GM21723 (cell line): Measurements from ENCODE around the gene PTPRF.

Experiments
- ATAC-seq: cut with Tn5 transposase; IDR thresholded peaks from one replicate; pipeline ENCODE4 v1.9.1; 2021; ENCODE audit warnings: mild to moderate bottlenecking, moderate library complexity; ENCODE audit not compliant: unreplicated experiment

PTPRF gene

DNA sequence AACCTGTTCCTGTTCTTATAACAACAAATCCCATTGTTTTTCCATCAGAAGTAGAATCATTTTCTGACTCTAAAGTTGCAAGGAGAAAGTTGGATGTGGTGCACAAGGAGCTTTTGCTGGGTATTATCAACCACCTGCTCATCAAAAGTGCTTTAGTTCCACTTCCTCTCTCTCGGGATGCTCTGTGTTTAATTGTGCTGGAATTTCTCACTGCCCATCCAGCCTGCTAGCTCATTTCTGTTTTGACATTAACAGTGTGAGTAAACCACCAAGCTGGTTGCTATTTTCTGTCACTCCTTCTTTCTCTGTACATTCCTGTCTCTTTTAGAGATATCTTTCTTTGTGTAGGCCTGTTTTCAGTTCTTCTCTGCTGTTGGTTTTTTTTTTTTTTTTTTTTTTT lies 125.3 kb downstream of the PTPRF start:
- ATAC-seq, result no peak

DNA sequence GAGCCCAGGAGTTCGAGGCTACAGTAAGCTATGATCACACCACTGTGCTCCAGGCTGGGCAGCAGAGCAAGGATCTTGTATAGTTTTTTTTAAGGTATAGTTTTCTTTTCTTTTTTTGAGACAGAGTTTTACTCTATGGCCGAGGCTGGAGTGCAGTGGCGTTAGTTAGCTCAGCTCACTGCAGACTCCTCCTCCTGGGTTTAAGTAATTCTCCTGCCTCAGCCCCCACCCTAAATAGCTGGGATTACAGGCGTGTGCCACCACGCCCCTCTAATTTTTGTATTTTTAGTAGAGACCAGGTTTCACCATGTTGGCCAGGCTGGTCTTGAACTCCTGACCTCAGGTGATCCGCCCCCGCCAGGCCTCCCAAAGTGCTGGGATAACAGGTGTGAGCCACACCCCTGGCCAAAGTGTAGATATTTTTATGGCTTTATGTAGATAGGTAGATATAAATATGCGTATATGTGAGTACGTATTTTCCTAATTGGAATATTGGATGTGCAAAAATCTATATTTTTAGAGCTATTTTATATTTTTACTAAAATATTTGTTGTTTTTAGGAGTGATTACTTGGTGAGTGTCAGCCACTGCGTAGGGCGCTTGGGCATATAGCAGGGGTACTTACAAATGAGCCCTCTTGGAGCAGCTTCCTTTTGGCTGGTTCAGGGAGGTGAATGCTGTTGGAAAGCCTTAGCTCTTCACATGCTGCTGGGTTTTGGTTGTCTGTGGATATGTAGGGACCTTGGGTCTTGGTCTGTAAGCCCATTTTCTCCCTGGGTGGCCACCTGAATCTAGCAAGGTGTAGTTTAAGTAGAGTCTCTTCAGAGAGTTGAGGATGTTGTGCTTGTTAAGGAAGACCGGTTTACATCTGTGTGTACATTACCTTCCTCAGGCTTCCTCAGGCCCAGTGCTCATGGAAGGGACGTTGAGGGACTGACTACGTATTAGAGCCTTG lies 128.8 kb downstream of the PTPRF start:
- ATAC-seq, result no peak

DNA sequence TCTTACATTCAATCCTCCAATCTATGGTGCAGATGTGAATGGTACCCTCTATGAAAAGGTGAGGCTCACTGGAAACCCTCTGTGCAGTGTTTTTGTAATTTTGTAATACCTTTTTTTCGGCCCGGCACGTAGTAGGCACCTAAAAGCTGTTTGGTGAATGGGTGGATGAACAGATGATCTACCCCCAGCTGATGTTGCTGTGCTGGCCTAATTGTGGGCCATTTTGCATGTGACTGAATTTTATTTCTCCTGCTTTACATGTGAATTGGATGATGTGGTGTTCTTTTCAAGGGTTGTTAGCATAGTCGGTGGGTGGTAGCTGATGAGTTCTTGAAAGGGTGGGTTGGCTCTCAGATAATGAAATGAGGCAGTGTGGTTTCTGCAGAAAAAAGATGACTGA lies 129.7 kb downstream of the PTPRF start:
- ATAC-seq, result no peak

DNA sequence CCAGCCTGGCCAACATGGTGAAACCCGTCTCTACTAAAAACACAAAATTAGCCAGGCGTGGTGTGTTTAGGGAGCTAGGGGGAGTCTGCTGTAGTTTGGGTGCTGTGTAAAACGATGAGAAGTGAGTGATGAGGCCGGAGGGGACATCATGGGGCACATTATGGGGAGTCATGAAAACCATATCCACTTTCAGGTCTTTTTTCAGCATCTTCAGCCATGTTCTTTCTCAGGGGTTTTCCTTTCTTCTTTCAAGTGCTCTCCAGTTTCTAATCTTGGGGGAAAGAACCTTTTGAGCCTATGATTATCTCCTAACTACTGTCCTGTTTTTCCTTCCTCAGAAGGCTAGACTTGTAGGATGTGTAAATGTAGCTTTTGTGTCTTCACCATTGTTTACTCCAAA lies 133.7 kb downstream of the PTPRF start:
- no peak for ATAC-seq

DNA sequence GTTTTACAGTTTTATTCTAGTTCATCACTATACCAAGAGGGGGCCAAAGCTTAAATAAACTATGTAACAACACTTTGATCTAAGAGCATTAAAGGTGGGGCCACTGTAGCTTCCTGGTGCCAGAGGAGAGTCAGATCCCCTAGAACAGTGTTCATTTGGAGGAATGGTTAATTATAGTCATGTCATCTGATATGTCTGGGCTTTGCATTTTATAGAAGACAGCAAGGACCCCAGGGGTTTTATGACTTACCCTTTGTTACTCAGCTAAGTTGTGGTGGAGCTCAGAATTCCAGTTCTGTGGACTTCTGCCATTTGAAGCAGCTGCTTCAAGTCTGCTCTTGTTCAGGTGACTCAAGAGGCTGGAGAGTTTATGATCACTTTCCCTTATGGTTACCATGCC lies 135.9 kb downstream of the PTPRF start:
- no peak for ATAC-seq

DNA sequence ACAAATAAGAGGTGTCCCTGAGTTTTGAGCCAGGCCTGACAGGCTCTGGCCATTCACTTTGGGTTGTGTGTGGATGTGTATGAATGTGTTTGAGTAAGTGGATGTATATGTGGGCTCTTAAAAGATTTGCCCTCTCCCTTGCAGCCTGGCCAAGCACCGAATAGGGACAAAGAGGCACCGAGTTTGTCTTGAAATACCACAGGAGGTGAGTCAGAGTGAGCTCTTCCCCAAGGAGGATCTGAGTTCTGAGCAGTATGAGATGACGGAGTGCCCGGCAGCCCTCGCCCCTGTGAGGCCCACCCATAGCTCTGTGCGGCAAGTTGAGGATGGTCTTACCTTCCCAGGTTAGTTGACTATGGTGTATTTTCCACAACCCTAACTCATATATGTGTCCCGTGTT lies 138.3 kb downstream of the PTPRF start:
- no peak for ATAC-seq

DNA sequence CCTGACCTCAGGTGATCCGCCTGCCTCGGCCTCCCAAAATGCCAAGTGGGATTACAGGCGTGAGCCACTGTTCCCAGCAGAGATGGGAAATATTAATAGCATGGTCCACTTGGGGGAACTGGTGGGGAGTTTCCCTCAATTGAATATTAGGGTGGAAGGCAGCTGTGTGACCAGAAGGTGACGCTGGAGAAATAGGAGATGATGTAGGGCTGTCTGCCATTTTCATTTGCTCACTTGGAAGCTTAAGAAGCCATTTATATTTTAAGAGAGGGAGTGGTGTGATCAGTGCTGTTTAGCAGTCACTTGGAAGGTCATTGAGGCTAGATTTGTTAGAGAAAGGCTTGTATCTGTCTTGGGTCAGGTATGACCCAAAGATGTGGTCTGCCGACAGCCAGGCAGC lies 139.2 kb downstream of the PTPRF start:
- ATAC-seq, result no peak

DNA sequence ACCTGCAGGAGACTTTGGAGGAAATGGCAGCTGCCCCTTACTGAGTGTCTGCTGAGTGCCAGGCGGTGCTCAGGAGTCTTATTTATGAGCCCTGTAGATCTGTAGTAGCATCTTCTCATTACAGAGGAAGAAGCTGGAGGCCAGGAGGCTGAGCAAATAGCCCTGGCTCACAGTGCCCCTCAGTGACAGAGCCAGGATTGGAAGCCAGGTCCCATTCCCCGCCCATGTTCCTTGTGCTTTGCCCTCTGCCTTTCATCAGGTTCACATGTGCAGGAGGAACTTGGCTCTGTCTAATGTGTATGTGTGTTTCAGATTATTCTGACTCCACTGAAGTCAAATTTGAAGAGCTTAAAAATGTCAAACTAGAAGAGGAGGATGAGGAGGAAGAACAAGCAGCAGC lies 140.5 kb downstream of the PTPRF start:
- no peak for ATAC-seq

DNA sequence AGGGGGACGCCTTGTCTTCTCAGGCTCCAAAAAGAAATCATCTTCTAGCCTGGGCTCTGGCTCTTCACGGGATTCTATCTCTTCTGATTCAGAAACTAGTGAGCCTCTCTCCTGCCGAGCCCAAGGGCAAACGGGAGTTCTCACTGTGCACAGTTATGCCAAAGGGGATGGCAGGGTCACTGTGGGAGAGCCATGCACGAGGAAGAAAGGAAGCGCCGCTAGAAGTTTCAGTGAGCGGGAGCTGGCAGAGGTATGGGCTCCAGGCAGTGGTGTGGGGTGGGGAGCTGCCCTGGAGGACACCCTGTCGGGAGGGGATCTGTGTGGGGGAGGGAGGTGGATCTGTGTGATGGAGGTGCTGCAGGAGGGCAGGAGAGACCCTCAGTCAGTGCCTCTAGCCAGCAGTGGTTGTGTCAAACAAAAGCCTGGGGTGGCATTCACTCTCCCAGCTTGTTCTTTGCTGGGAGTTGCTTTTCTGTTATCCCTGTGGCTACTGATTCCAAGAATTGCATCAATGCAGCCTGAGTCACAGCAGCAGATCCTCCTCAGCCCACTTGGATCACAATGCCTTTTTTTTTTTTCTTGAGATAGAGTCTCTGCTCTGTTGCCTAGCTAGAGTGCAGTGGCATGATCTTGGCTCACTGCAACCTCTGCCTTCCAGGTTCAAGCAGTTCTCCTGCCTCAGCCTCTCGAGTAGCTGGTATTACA lies 141.1 kb downstream of the PTPRF start:
- ATAC-seq, result no peak

DNA sequence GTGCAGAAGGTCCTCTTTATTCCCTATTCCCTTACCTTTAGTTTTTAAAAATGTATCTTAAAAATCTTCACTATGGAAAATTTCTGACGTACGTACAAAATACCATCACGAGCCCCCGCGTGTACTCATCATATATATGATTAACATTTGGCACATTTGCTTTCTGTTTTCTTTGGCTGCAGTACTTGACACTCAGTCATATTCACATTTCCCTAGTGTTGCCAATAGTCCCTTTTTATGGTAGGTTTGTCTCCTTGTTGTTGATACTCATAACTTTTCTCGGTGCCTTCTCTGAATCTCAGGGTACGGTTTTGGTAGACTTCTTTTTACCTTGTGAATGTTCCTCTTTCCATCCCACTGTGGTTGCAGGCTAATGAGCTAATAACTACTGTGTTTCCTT lies 142.6 kb downstream of the PTPRF start:
- ATAC-seq, result no peak
